Skeletal muscle cell (primary cell): Measurements from ENCODE around the gene NRXN2.
A peak's percentile ranks its signal among the peaks of the same experiment; 100 is the strongest.

ENCODE experiments used
- DNase-seq: peaks from one replicate; pipeline ENCODE4 v3.0.0-alpha.2; 2010; ENCODE audit warnings: low read depth
- H3K4me3 ChIP-seq: 2 replicates; pipeline ENCODE4 v1.5.1; 2011; ENCODE audit warnings: low read depth, mild to moderate bottlenecking, control low read depth, low read length, moderate library complexity

Gene NRXN2

DNA sequence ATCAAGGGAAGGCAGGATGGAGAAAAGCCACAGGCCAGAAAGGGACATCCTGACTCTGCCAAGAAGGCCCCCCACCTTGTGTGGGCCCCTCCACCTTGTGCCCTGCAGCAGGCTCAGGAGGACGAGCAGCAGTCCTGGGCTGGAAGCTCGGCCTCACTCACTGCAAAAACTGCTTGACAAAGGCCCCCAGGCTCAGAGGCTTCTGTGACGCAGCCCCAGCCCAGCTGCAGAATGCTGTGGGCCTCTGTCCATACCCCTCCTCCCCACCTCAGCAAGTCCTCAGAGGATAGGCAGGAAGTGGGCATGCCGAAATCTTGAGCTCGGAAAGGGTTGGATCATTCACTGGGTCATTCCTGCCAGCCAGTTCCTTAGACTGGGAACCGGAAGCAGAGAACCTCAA lies 61.9 kb downstream of the NRXN2 start:
- DNase-seq = peak; percentile 80
- H3K4me3 ChIP-seq = peak overlapping the region; percentile 38

DNA sequence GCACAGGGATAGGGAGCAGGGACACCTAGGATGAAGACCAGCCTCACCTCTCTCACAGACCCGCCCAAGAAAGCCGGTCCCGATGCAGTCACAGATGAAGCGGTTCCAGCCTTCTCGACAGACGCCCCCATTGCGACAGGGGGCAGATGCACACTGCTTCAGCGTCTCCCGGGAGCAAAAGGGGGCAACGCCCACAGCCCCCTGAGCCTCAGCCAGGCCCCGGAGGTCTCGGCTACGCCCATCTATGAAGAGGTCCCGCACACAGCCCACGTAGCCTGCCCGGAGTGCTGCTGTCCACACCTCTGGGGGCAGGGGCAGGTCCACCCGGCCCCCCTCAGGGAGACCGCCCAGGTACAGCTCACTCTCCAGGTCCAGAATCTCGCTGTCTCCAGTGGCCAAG lies 62.3 kb downstream of the NRXN2 start:
- no peak for DNase-seq
- H3K4me3 ChIP-seq = peak overlapping the region; percentile 38

DNA sequence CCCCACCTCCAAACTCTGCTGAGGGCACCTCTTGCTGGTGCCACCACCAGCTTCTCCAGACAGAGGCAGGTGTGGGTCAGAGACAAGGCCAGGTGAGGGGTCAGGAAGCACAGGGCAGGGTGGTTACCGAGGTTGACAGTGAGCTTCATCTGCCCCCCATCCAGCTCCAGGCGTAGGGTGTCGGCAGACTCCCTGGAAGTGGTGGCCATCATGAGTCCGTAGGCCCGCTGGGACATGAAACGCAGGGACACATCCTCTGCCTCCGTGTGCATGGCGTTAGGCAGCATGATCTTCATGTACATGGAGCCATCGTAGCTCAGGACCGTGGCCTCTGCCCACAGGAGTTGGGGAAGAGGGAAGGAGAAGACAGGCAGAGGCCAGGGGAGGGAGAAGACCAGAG lies 62.8 kb downstream of the NRXN2 start:
- peak overlapping the region; percentile 38 for H3K4me3 ChIP-seq
- DNase-seq = no peak

DNA sequence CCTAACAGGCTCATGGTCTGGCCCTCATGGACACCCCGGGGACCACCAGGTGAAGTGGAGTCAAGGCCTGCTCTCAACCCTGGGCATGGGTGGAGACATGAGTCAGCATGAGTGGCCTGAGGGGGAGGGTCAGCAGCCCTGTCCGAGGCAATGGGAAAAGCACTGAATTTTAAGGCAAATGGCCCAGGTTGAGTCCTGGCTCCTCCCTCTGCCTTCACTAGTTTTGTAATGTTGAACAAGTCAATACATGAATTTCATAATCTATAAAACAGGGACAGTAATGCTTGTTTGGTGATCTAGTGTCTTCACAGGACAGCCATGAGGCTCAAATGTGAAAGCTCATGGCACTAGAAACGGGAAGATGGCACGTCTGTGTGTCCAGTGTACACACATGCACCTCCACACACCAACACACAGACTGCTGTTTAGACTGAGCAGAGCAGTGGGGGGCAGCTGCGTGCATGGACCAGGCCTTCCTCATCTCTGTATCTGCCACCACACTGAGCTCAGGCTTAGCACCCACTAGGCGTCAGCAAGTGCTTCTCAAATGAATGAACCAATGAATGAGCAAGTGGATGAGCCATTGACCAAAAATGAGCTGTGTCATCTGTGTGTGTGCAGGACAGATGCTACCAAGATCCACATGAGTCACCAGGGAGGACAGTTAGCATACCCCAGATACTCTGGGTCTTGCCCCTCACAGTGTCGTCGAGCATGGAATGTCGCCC lies 63.4 kb downstream of the NRXN2 start:
- peak overlapping the region; percentile 38 for H3K4me3 ChIP-seq
- peak; percentile 69 for DNase-seq

DNA sequence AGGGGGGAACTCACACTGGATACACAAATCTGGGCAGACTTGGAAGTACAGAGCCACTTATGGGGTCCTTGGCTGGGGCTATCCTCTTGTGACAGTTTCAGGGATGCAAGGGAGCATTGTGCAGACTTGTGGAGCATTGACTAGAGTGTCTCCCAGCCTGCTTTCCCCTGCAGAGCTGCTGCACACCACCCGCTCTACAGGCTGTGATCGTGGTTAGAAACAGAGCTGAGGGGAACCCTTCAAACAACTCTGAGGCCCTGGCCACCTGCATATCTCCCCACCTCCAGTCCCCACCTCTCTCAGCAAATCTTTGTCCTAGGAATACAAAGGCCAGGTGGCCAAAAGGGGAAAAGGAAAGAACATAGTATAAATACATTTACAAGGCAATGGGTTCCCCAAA lies 64.7 kb downstream of the NRXN2 start:
- no peak overlapping the region for H3K4me3 ChIP-seq
- DNase-seq = no peak

DNA sequence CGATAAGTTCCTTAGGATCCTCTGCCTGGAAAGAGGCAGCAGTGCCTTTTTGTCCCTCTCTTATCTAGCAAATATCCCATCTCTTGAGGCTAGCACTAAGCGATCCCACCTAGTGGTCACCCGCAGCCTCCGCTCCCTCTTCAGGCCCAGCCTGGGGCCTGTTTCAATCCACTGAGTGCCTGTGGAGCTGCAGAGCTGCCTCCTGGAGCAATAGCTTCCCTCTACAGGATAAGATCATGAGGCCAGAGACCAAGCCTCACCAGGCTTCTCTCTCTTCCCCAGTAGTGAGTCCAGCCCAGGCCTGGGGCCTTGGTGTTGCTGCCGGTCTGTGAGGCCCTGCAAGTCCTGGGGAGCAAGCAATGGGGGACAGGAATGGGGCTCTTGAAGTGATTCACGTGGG lies 66.1 kb downstream of the NRXN2 start:
- no peak overlapping the region for H3K4me3 ChIP-seq
- no peak for DNase-seq

DNA sequence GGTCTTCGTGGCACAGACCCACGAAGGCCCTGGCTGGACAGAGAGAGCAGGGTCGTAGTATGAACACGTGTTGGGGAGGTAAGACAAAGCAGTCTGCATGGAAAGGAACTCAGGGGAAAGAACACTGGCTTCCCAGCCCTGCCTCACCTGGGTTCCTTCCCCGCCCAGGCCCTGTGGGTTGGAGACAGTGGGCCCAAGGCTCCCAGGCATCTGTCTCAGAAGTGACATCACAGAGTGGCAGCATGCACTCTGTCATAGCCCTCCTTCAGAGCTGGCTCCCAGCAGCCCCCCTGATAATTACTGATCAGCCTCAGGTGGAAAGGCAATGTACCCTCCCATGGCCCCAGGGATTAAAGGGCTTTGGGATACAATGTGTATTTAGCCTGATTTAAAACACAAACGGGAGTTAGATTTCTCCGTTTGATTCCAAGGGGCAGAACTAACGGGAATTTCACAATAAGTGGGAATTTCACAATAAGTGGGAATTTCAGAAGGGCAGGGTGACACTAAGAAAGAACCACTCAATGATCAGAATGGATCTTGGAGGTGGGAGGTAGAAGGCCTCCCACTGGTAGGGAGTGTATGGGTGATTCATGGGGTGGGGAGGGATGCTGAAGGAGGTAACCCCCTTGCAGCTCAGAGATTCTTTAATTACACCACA lies 66.9 kb downstream of the NRXN2 start:
- no peak overlapping the region for H3K4me3 ChIP-seq
- peak; percentile 49 for DNase-seq

DNA sequence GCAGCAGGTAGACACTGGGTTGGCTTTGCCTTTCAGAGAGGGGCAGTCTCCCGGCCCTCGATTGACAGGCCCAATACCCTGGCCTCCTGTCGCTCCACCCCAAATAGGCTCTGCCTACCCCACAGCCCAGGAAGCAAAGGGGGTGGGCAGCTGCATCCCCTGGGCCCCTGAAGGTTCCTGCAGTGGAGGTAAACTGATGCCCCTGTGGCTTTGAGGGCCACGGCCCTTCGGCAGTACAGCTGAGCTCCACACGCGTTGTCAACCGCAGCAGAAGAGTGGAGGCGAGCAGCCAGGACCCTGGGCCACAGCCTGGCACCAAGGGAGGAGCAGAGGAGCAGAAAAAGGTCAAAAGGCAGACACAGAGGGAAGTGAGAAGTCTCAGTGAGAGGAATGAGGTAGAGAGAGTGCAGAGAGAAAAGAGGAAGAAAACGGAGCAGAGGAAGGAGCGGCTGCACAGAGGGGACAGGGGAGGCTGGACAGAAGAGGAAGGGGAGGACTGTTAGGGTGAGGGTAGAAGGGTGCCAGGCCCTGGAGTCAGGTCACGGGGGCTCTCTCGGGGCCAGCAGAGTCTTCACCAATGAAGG lies 67.9 kb downstream of the NRXN2 start:
- no peak for DNase-seq
- no peak overlapping the region for H3K4me3 ChIP-seq

DNA sequence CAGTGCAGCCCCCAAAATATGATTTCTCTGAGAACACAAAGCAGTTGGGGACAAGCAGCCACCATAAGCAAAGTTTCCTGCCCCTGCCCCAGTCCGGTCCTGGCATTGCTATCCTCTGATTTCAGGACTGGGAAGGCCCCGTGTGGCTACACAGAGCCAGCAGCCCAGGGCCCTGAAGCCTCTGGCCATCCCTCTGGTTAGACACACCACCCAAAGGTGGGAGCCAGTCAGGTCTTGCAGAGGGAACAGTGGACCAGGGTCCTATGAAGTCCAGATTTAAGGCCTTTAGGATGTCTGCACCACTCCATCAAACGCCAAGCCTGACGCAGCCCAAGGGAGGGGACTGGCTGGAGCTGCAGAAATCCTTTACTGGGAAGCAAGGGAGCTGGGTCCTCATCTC lies 68.6 kb downstream of the NRXN2 start:
- no peak for DNase-seq
- no peak overlapping the region for H3K4me3 ChIP-seq

DNA sequence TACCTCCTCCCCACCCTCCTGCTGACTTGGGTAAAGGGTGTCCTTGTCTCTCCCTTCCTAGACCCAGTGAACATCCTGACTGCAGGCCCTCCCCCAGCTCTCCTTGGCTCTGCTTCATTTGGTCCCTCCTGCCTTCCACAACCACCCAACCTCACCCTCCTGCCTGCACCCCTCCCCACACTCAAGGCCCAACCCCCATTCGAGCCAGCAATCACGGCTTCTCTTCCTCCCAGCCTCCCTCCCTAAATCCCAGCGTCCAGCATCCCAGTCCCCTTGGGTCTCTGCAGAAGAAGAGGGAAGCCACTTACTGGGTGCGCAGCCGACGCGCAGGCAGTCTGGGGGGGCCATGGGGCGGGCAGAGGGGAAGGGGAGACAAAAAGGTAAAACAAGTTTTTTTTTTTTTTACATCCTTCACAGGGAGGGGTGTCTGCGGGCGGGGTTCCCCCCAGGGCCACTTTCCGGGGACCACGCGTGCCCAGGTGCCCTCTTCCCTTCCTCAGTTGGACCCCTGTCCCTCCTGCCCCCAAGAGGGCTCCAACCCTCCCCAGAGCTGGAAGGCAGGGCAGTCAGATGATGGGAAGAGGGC lies 69.5 kb downstream of the NRXN2 start:
- no peak for DNase-seq
- no peak overlapping the region for H3K4me3 ChIP-seq

DNA sequence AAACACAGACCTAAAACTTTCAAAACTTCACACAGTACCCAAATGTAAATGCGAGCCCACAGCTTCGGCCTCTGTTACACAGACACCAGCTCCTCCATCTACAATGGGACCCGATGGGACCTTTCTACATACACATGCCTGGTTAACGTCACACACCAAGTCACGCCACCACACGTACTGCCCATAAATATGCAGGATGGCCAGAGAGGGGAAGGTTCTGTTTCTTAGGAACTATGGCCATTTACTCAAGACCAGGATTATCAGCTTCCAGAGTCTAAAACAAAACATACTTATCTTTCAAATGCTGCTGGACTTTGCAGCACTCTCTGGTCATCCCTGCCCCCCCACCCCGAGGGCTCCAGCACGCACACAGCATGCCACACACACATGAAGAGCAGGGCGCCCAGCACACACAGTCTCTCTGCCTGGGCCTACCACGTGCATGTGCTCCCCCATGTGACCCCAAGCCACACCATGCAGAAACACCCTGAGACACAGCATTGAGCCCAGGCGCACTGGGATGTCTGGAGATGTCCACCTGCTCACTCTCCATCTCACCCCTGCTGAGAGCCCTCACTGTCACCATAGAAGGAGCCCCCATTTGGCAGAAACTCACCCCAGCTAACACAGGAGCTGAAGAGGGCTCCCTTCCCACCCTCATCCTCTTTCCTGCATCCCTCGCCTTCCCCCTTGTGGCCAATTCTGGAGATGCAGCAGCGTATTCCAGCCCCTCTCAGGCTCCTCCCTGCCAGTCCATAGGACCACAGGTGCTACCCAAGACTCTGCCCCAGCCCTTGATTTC lies 70.2 kb downstream of the NRXN2 start:
- no peak overlapping the region for H3K4me3 ChIP-seq
- peak; percentile 24 for DNase-seq

DNA sequence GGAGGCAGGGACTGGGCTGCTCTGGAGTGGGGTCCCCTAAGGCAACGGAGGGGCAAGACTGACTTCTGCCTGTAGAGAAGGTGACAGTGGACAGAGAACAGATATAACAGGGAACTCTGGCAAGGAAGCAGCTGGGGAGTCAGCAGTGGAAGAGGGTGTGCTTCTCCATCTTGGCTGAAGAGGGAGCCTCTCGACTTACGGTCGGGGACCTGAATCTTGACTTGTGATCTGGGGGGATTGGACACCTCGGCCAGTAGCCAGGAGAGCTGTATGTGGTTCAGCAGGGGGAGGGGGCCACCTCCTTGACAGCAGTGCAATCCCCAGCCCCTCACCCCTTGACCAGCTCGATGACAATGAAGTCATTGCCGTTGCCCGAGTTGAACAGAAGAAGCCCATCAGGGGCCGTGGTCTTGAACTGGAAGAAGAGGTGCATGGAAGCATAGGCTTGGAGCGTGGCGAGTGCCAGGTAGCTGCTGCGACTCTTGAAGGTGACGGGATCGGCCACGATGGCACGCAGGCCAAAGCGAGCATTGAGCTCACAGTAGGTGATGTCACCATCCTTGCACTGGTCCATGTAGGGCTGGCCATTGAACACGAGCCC lies 72.0 kb downstream of the NRXN2 start:
- no peak overlapping the region for H3K4me3 ChIP-seq
- no peak for DNase-seq

DNA sequence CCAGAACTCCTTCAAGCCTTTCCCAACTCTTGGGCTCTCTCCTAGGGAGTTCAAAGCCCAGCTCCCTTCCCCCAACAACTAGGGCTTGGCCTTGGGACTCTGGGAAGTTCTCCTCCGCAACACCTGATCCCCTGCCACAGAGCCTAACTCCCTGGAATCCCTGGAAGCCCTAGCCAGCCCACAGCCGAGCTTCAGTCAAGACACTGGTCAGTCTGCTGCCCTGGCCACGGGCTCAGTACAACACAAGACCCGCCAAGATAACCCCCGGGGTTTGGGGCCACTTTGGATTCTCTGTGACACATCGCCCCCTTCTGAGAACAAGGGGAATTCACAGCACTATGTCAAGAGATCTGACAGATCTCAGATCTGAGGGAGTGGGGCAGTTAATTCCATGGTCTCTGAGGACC lies 73.7 kb downstream of the NRXN2 start:
- no peak for DNase-seq
- H3K4me3 ChIP-seq = no peak overlapping the region

DNA sequence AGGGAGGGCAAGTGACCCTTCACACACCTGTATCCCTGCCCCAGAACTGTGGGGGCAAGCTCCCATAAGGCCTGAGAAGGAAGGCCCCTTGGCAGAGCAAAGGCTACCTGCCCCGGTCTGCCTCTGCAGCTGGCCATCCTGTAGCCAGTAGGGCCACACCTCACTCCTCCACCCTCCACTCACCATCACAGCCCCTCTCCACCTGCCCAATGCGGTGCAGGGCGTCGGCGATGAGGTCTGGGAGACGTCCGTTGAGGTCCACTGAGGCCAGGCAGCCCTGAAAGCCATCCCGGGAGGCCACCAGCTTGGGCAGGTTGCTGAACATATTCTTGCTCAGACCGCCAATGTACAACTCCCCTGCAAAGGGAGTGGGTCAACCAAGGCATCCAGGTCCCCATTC lies 74.4 kb downstream of the NRXN2 start:
- no peak overlapping the region for H3K4me3 ChIP-seq
- DNase-seq = no peak

DNA sequence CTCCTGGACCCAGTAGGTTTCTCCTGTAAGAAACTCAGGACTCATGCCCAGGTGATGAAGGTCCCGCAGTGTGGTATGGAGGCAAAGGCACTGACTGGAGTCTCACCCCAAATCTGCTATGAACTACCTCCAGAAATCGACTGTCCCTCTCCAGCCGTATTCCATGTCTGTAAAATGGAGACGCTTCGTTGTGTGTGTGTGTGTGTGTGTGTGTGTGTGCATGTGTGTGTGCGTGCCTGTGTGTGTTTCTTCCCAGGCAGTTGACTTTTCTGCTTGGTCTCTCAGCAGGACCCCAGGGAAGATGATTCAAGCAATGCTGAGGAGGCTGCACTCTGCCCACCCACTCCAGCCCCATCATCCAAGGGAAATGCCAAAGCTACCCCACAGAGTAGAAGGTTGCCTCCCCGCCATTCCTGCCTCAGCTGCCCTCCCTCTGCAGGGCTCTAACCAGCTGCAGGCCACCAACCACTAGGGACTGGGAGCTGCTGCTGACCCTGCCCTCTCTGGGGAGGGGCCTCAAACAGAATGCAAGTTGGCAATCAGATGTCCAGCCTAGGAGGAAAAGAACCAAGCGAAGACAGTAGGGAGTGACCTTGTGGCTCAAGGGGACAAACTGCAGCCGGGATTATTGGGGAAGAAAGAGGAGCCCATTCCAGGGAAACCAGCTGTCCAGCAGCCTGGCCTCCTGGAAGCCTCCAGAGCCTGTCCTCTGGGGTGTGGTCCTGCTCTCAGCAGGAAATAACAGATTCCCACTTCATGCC lies 75.8 kb downstream of the NRXN2 start:
- no peak for DNase-seq
- no peak overlapping the region for H3K4me3 ChIP-seq

DNA sequence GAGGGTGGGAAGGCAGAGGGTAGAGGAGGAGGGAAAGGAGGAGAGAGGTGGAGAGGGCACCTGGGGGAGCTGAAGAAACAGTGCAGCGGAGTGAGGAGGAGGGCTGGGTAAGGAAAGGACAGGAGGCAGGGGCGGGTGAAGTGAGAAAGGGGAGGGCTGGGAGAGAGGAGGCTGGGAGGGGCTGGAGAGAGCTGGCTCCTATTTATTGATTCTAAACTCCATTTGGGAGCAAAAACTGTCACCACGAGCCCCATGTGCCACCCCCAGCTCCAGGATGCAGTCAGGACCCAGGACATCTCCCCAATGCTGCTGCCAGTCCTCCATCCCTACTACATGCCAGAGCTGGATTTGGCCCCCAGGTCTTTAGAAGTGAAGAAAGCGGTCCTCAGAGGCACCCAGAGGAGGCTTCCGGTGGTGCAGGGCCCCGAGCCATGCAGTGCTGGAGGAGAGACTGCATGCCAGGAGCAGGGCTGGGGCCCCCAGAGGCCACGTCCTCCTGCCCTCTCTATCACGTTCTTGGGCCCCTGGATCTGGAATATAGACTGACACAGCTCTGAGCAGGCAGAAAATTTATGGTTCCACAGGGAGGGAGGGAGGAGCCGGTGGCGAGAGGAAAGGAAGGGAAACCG lies 78.2 kb downstream of the NRXN2 start:
- H3K4me3 ChIP-seq = no peak overlapping the region
- DNase-seq = no peak

DNA sequence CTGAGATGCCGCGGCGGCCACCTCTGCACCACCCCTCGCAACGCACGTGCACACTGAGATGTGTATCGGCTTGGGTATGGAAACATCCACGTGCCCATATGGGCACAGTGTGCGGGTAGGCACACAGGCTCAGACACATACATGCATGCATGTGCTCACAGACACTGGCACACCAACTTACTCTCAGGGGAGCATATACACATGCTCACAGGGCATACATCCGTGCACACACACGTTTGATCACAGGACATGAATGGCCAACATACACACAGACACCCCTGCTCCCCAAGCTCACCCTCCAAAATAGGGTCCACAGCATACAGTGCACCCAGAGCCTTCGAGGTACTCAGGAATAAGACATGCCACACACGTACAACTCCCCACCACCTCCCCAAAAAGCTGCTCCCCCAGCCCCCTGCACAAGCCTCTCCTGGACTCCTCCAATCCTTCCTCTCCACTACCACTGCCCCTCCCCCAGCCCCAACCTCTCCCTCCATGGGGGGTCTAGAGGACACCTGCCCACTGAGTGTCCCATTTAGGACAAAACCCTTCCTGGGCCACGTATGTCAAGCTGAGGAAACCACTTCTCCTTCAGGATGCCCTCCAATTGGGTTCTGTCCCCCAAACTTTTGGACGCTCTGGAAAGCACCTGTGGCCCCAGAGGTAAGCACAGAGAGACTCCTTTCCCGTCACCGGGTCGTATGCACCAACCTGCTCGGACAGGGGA lies 78.9 kb downstream of the NRXN2 start:
- H3K4me3 ChIP-seq = no peak overlapping the region
- DNase-seq = no peak
